Erythroblast (primary cell): Measurements from ENCODE around the gene AGTRAP.

Experiments
- DNase-seq, 2 experiments: peaks; one replicate each; lab custom pipeline; 2025; lab: John Stamatoyannopoulos, UW
- GATA1 ChIP-seq: IDR thresholded peaks from 2 replicates; pipeline ENCODE4 v1.6.1; 2011; ENCODE audit warnings: low read depth, mild to moderate bottlenecking, control low read depth, low read length, moderate library complexity
- POLR2A ChIP-seq: IDR thresholded peaks from 2 replicates; pipeline ENCODE4 v1.6.1; 2011; ENCODE audit warnings: mild to moderate bottlenecking, low read length

AGTRAP gene

GRCh38 chr1:11736746-11737639, 1.1 kb downstream of the AGTRAP start:
- DNase-seq: peak; percentile 57 to 61
- peak; percentile 49 for TF ChIP-seq POLR2A
- TF ChIP-seq GATA1: no peak

- TF ChIP-seq POLR2A (no peak), GATA1 (no peak)
- no peak for DNase-seq
Measured at GRCh38 chr1:11738096-11738495, 2.2 kb downstream of the AGTRAP start.

GRCh38 chr1:11738783-11739182, 2.8 kb downstream of the AGTRAP start:
- DNase-seq: peak in 1 of 2 experiments; percentile 26
- TF ChIP-seq POLR2A (no peak), GATA1 (no peak)

GRCh38 chr1:11740258-11741192, 4.6 kb downstream of the AGTRAP start:
- peak; percentile 19 to 45 for DNase-seq
- TF ChIP-seq GATA1 (no peak), POLR2A (no peak)

GRCh38 chr1:11741482-11741881, 5.5 kb downstream of the AGTRAP start:
- no peak for DNase-seq
- TF ChIP-seq POLR2A: no peak
- TF ChIP-seq GATA1: no peak

- peak; percentile 22 to 45 for DNase-seq
- TF ChIP-seq GATA1 (no peak), POLR2A (no peak)
Measured at GRCh38 chr1:11741919-11742558, 6.1 kb downstream of the AGTRAP start.

GRCh38 chr1:11744287-11744686, 8.4 kb downstream of the AGTRAP start:
- TF ChIP-seq POLR2A (no peak), GATA1 (no peak)
- DNase-seq: no peak

GRCh38 chr1:11746092-11746491, 10.2 kb downstream of the AGTRAP start:
- no peak for DNase-seq
- no peak for TF ChIP-seq POLR2A
- no peak for TF ChIP-seq GATA1

GRCh38 chr1:11746795-11747487, 11.0 kb downstream of the AGTRAP start:
- TF ChIP-seq GATA1 (no peak), POLR2A (no peak)
- DNase-seq: no peak

- DNase-seq: no peak
- TF ChIP-seq POLR2A: no peak
- TF ChIP-seq GATA1: no peak
Measured at GRCh38 chr1:11748294-11749202, 12.6 kb downstream of the AGTRAP start.

GRCh38 chr1:11749203-11749689, 13.3 kb downstream of the AGTRAP start:
- DNase-seq: peak; percentile 70 to 76

GRCh38 chr1:11749996-11750395, 14.1 kb downstream of the AGTRAP start:
- DNase-seq: no peak
- TF ChIP-seq POLR2A (no peak), GATA1 (no peak)

More at GRCh38 chr1:11749203-11749689, 13.3 kb downstream of the AGTRAP start:
- TF ChIP-seq POLR2A: no peak
- TF ChIP-seq GATA1: no peak
